ENCODE data around the gene KIF19.

- TF ChIP-seq CTCF (IDR thresholded peaks at IDR 0.05) (no peak), EP300 (IDR thresholded peaks at IDR 0.05) (no peak)
Measured at GRCh38 chr17:74393346-74393942, 67.4 kb downstream of the KIF19 start.
